Fibroblast of skin of left quadriceps (primary cell): ENCODE measurements around the gene CEP112.
"Not testable (repeated sequence)": the region's sequence is repeated elsewhere in the genome, so short reads cannot be mapped to it uniquely, and the experiment has no call there.

Source experiments
- DNase-seq, 2 experiments: peaks; one replicate each; pipeline ENCODE4 v3.0.0-alpha.2; 2013; ENCODE audit warnings: low read depth in 2 of 2

The CEP112 gene

DNA sequence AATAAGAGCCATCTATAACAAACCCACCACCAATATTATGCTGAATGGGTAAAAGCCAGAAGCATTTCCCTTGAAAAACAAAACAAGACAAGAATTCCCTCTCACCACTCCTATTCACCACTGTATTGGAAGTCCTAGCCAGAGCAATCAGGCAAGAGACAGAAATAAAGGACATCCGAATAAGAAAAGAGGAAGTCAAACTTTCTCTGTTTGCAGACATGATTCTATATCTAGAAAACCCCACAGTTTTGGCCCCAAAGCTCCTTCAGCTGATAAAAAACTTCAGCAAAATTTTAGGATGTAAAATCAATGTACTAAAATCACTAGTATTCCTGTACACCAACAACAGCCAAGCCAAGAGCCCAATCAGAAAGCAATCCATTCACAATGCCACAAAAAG lies 358.7 kb downstream of the CEP112 start:
- no peak for DNase-seq

DNA sequence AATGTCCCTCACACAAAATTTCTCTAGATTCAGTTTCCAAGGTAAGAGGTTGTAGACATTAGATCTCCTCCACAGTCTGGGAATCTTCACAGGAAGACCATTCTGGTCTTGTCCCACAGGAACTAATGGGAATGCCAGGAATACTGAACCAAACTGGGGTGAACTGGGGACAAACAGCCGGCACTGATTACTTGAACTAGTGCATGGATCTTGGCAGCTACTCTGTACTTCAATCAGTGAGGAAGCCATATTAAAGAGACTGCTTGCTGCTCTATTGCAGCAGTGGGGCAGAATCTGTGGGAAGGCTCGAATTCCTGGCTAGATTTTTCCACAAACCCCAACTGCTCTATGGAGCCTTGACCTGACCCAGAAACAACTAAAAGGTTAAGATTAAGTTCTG lies 361.6 kb downstream of the CEP112 start:
- no peak for DNase-seq

DNA sequence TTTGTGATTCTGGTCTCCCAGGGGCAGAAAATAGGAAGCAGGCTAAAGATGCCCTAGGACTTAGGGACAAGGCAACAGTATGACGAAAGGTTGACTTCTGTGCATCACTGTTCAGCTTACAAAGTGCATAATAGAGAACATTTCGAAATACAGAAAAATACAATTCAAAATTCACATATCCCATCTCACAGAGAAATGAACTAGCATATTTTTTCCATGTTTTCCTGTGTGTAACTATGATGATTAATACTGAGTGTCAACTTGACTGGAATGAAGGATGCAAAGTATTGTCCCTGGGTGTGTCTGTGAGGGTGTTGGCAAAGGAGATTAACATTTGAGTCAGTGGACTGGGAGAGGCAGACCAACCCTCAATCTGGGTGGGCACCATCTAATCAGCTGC lies 365.4 kb downstream of the CEP112 start:
- DNase-seq, result not testable (repeated sequence)

DNA sequence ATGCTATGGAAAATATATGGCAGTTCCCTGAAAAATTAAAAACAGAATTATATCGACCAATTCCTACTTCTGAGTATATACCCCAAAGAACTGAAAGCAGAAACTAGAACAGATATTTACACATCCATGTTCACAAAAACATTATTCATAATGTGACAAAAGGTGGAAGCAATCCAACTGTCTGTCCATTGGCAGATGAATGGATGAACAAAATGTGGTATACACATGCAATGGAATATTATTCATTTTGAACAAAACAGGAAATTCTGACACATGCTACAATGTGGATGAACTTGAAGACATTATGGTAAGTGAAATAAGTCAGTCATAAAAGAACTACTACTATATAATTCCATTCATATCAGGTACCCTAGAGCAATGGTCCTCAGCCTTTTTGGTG lies 367.0 kb downstream of the CEP112 start:
- DNase-seq, result no peak

DNA sequence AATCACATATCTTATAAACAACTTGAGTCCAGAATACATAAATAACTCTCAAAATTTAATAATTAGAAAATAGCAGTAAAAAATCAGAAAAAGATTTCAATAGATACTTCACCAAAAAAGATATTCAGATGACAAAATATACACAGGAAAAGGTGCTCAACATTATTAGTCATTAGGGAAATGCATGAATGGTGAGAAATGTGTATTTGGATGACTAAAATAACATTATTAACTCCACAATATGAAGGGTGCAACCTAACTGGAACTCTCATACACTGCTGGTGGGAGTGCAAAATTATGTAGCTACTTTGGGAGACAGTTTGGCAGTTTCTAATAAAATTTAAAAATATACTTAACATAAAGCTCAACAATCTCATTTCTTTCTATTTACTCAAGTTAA lies 368.2 kb downstream of the CEP112 start:
- no peak for DNase-seq

DNA sequence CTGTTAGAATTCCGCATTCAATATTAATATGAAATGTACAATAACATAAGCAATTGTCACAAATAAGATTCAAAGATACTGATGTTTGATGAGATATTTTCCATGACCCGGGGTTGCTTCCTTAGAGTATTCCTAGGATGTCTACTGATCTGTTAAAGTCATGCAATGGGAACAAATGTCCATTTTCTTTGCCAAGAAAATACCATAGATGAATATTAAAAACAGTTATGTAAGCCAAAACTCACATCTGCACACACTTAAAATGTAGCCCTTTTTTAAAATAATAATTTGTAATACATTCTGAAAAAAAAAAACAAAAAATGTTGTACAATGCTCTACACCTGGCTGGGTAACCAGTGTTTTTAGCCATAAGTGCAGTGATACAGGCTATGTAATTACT lies 371.1 kb downstream of the CEP112 start:
- no peak for DNase-seq

DNA sequence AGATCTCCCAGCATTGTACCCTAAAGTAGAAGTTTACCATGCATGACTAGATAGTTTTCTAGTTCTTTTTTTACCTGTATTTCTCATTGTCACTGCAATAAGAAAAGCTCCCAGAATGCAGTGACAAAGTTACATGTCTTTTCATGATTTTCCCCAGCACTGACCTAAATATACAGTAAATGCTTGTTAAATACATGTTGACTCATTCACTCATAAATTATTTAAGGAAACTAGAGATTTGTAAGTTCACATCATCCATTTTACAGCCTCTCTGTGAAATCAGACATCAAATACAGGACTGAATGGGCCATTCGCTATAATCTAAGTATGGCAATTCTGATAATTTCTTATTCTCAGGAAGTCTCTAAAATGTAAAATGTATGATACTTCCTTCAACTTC lies 371.6 kb downstream of the CEP112 start:
- no peak for DNase-seq

DNA sequence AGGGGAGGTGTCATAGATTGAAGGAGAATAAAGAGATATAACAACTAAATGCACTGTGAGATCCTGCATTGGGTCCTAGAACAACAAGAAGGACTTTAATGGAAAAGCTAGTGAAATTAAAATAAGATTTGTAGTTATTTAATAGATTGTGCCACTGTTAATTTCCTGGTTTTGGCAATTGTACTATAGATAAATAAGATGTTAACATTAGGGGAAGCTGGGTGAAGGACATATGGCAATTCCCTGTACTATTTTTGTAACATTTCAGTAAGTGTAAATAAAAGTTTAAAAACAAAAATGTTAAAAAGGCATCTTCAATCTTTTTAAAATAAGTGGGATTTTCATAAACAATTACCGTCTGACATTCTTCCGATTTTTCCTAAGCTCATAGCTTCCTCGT lies 372.1 kb downstream of the CEP112 start:
- DNase-seq, result no peak

DNA sequence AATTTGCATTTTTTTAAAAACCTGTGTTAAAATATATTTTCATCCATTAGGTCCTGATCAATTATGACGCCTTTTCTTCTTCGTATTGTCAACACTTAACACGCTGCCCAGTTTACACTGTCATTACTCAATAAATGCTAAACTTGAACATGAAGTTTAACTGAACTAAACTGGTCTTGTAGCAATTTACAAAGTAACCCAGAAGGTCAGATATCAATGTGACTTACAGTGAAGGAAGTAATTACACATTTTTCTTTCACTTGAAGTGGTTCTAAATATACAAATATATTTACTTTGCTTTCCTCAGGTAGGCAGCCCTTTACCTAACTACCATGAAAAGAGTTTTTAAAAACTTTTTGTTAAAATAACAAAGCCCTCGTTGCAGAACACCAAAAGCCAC lies 374.0 kb downstream of the CEP112 start:
- DNase-seq, result no peak

DNA sequence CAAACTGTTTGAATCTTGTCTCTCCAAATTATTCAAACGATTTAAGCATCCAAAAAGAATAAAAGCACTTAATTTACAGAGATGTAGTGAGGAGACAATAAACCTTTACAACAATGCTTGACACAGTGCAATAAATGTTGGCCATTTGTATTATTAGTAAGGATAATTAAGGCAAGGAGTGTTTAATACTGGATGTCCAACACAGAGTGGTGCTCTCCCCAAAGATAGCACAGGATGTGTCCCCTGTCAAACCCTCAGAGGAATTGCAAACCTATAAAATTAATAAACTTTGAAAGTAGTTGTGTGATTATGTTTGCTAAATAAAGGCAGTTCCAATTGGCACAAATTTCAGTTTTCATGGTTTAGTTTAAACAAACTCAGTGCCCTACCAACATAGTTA lies 377.5 kb downstream of the CEP112 start:
- no peak for DNase-seq

DNA sequence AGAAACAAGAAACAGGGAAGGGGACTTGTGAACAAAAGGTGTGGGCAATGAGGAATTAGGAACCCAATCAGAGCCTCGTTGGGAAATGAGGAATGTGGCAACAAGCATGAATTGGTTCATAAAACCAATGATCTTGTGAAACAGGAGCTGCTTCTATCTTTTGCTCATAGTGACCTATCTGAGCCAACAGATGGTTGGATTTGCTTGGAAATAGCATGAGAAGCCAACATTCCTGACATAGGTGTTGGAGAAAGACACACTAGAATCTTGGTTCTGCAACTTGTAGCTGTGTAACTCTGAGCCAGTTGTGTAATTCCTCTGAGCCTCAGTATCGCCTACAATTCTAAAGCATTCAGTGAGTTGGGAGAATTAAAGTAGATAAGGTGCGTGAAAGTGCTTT lies 378.6 kb downstream of the CEP112 start:
- DNase-seq, result no peak

DNA sequence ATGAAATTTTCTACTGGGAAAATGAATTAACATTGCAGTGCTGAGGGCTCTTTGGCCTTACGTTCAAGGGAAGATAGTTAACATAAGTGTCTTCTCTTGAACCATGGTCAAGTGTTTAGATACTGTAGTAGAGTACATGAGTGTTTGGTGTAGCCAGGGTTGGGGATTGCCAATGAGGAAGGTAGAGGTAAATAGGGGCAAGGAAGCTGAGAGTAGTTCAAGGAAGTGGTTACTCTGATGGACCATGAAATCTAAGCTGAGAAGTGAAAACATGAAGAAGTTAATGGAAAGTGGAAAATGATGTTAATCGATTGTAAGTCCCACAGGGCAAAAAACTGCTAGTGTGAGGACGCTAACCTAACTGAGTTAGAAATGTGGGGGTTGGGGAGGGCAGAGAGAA lies 380.9 kb downstream of the CEP112 start:
- no peak for DNase-seq

DNA sequence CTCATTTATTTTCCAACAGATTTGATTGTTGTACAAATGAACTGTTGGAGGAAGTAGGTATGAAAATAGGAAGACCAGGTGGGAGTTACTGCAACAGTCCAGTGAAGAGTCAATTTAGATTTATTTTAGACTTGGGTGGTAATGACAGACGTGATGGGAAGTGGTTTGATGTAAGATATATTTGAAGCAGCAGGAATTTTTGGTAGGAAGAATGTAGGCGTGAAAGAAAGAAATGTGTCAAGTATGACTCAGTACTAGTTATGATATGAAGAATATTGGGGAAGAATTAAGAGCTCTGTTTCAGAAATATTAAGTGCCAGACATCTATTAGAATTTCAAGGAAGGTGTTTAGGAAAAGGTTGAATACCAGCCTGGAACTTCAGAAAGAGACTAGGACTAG lies 382.6 kb downstream of the CEP112 start:
- DNase-seq, result no peak

DNA sequence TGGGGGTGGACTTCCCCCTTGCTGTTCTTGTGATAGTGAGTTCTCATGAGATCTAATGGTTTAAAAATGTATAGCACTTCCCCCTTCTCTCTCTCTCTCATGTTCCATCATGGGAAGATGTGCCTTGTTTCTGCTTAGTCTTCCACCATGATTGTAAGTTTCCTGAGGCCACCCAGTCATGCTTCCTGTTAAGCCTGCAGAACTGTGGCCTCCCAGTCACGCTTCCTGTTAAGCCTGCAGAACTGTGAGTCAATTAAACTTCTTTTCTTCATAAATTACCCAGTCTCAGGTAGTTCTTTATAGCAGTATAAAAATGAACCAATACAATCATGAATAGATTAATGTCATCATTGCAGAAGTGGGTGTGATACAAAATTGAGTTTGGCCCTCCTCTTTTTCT lies 383.4 kb downstream of the CEP112 start:
- DNase-seq, result not testable (repeated sequence)

DNA sequence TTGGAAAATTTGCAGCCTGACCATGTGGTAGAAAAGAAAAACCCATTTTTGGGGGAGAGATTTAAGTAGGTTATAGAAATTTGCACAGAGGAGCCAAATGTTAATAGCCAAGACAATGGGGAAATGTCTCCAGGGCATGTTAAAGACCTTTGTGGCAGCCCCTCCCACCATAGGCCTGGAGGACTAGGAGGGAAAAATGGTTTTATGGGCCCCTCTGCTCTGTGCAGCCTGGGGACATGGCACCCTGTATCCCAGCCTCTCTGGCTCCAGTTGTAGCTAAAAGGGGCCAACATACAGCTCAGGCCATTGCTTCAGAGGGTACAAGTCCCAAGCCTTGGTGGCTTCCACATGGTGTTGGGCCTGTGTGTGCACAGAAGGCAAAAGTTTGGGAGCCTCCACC lies 384.6 kb downstream of the CEP112 start:
- no peak for DNase-seq

DNA sequence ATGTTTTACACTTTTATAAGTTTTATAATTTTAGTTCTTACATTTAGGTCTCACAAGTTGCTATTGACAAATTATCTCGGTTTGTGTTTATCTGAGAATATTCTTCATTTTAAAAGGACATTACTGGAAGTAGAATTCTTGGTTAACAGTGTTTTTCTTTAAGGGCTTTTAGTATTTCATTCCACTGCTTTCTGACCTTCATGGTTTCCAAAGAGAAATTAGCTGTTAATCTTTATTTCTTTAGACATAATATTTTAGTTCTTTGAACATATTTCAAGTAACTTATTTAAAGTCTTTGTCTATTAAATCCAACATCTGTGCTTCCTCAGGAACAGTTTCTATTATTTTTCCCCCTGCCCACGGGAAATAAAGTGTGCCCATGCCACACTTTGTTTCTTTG lies 390.4 kb downstream of the CEP112 start:
- DNase-seq, result no peak

DNA sequence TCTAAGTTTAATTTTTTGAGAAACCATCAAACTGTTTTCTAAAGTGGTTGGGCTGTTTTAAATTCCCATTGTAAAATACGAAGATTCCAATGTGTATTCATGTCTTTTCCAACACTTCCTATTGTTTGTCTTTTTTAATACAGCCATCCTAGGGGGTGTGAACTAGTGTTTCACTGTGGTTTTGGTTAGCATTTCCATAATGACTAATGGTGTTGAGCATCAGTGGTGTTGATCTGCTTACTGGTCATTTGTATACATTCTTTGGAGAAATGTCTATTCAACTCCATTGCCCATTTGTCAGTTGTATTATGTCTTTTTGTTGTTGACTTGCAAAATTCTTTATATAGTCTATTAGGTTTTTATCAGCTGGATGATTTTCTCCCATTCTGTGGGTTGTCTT lies 391.3 kb downstream of the CEP112 start:
- DNase-seq, result no peak

DNA sequence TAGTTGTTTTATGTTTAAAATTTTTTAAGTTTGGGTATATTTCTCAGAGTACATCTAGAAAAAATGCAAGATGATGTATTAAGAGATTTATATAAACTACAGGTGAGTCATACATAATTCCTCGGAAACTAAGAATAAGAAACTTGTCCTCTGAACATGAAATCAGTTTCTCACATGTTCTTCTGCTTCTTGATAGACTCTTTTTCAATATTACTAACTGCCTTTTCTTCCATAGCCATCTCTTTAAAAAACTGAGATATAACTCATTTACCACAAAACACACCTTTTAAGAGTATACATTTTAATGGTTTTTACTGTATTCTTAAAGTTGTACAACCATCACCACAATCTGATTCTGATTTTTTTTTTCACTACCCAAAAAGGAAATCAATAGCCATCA lies 392.1 kb downstream of the CEP112 start:
- DNase-seq, result no peak

DNA sequence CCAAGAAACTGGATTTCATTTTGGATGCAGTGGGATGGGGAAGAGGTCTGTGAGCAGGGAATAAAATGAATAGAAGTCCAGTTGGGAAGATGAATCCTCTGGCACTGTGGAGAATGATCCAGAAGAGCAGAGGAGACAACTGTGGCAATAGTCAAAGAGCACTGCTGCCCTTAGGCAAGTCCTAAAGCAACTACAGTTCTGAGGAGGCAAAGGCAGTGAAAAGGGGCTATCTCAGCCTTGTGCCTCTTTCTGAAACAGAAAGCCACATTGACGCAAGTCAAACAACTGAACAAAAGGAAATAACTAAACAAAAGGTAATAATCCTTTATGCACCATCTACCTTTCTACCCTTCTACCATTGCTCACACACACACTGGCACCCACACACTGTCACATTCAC lies 392.5 kb downstream of the CEP112 start:
- DNase-seq, result no peak

DNA sequence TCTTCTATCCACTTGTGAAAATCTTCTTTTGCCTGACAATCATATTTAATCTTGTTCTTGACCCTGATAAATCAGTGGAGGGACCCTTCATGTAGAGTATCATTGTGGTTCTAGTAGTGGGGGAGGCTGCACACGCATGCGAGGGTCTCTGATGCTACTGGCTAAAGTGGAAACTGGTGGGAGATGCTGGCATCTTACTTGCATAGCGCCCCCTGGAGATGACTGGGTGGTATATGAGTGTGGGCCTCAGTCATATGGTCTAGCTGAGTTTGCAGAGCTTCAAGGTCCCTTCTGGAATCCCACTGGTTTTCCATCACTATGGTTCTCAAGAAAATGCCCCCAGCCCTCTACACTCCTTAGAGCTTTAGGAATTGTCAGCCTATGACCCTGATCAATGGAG lies 394.1 kb downstream of the CEP112 start:
- DNase-seq, result no peak

DNA sequence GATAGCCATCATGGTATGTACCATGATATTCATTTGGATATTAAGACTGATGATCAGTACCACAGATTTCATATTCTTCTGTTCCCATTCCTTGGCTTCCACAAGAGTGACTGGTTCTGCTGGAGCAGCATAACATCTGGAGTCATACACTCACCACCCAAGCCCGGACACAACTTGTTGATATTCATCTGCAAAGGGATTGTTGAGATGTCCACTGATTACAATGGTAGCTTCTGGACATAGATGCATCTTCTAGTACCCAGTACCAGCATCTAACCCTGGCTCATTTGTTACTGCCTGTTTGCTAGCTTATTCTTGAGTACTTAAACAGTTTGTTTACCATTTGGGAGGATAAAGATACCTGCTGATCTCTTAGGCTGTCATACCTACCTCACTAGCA lies 394.8 kb downstream of the CEP112 start:
- no peak for DNase-seq

DNA sequence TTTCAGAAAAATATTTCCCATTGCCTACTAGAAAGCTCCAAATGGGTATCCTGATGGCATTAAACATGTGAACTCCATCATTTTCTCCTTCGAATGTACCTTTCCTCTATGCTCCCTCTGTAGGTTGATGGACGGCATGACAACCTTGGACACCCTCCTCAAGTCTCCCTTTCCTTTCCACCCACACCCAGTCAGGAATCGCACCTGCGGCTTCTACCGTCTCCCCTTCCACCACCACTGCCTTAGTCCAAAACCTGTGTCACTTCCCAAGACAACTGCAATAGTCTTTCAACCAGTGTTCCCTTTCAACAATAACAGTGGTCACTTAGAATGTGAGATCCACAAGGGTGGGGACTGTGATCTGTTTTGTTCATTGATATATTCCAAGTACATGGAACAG lies 397.4 kb downstream of the CEP112 start:
- no peak for DNase-seq

DNA sequence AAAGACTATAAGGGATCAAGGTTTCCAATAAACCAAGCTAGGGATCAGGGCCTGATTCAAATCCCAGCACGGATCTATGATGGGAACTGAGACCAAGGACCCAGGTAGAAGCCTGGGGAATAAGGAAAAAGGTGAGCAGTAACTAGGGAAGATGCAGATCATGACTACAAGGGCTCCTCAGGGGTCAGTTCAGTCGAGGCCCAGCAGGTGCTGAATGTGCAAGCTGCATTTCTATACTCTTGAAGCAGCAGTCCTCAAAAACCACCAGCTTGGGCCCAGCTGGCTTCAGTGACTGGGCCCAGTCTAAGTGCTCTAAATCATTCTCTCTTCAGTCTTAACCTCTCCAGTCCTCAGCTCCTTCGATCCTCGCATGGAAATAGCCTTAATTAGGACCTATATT lies 401.7 kb downstream of the CEP112 start:
- DNase-seq, result no peak

DNA sequence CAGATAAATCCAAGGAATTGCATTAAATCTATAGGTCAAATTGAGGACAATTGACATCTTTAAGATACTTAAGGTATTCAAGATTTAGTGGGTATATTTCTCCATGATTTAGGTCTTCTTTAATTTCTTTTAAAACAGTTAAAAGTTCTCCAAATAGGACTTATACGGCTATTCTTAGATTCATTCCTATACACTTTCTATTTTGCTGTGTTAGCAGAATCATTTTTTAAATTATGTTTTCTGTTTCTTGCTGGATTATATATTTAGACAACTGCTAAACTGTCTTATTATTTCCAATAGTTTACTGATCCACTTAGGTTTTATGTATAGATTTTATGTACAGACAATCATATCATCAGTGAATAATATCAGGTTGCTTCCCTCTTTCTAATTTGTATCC lies 404.4 kb downstream of the CEP112 start:
- no peak for DNase-seq

DNA sequence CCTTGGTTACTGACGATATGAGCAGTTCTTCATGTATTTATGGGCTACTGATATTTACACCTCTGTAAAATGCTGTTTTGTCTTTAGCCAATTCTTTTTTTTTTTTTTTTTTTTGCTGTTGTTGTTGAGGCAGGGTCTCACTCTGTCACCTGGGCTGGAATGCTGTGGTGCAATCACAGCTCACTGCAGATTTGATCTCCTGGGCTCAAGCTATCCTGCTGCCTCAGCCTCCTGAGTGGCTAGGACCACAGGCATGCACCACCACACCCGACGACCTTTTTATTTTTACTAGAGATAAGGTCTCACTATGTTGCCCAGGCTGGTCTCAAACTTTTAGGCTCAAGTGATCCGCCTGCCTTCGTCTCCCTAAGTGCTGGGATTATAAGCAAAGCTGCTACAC lies 405.5 kb downstream of the CEP112 start:
- no peak for DNase-seq
